ENCODE results near the gene ANKRD11. TPM values are rescaled to one million over a fixed set of nuclear protein-coding genes. Genes with fewer than 3 reads are reported as not detected.

ANKRD11 gene
- total and polyA plus RNA-seq, 9 donors, result 52.1 to 188 (median 109) TPM

DNA sequence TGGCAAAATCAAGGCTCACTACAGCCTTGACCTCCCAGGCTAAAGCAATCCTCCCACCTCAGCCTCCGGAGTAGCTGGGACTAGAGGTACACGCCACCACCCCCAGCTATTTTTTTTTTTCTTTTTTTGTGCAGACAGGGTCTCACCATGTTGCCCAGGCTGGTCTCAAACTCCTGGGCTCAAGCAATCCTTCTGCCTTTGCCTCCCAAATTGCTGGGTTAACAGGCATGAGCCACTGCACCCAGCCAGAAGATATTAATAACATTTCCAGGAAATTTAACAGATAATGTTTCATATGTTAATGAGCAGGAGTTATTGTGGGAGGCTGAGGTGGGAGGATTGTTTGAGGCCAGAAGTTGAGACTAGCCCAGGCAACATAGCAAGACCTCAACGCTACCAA is 9.4 kb upstream of the ANKRD11 start:
- Histone ChIP-seq H3K9me3 (no peaks in the 10 kb centered on the region), H3K27me3 (no peaks in the 10 kb centered on the region), H3K4me3 (no peak overlapping the region), H3K4me1 (ENCODE audit: insufficient read depth) (peaks cover 1% of the 10 kb centered on the region), H3K27ac (no peak overlapping the region), H3K36me3 (no peaks in the 10 kb centered on the region)
- no peak for DNase-seq
- WGBS, 3 donors, result 67 to 75% (median 70%) methylated on average over 3 of the region's 3 CpGs
- intact Hi-C loops (cut with DNase I), result loop anchor here in 1 of 4 donors (10.0 kb wide), 1 partner anchor 185 kb away; no protein-coding TSS in a partner anchor
- TF ChIP-seq EP300 (IDR thresholded peaks at IDR 0.05) (no peak), POLR2A (IDR thresholded peaks at IDR 0.05) (no peak)
- TF ChIP-seq, protein P1, sequence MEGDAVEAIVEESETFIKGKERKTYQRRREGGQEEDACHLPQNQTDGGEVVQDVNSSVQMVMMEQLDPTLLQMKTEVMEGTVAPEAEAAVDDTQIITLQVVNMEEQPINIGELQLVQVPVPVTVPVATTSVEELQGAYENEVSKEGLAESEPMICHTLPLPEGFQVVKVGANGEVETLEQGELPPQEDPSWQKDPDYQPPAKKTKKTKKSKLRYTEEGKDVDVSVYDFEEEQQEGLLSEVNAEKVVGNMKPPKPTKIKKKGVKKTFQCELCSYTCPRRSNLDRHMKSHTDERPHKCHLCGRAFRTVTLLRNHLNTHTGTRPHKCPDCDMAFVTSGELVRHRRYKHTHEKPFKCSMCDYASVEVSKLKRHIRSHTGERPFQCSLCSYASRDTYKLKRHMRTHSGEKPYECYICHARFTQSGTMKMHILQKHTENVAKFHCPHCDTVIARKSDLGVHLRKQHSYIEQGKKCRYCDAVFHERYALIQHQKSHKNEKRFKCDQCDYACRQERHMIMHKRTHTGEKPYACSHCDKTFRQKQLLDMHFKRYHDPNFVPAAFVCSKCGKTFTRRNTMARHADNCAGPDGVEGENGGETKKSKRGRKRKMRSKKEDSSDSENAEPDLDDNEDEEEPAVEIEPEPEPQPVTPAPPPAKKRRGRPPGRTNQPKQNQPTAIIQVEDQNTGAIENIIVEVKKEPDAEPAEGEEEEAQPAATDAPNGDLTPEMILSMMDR (IDR thresholded peaks at IDR 0.05), result no peak

DNA sequence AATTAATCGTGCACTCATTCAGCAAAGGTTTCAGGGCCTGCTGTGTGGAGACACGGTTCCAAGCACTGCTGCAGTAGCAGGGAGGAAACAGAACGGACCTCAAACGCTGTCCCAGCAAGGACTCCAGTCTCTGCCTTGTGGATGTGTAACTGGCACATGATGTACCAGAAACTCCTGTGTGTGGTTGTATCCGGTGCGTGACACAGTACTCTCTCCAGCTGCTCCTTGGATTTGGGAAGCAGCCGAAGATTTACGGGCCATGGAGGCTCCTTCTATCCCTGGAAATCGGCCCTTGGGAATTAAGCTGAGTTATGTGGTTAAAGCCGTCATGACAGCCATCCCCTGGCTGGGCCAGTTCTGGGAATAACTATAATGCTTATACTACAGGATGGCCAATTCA is 8.5 kb upstream of the ANKRD11 start:
- Histone ChIP-seq H3K4me1 (ENCODE audit: insufficient read depth) (peaks cover 1% of the 10 kb centered on the region), H3K27ac (no peak overlapping the region), H3K9me3 (no peaks in the 10 kb centered on the region), H3K27me3 (no peaks in the 10 kb centered on the region), H3K36me3 (no peaks in the 10 kb centered on the region), H3K4me3 (no peak overlapping the region)
- WGBS, 3 donors, result 59 to 67% (median 64%) methylated on average over 10 of the region's 10 CpGs
- no peak for DNase-seq
- TF ChIP-seq, protein P1 (IDR thresholded peaks at IDR 0.05), result no peak
- no peak for TF ChIP-seq POLR2A (IDR thresholded peaks at IDR 0.05)
- no peak for TF ChIP-seq EP300 (IDR thresholded peaks at IDR 0.05)
- intact Hi-C loops (cut with DNase I), result loop anchor here in 1 of 4 donors (10.0 kb wide), 1 partner anchor 184 kb away; no protein-coding TSS in a partner anchor

DNA sequence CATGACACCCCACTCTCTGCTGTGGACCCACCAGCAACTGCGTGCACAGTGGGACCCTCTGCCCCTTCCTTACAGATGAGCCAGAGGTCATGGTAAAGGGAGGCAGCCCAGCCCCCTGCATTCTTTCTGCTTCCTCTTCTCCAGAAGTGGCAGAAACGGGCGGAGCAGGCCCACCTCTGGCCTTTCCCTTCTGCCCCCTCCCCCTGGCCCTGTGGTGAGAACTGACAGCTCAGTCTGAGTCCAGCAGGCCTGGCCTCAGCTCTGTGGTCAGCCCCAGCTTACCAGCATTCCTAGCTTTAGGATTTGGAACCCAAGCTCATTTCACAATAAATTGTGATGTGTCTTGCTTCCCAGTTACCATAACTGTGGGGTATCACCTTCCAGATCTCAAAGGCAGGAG is 4.8 kb upstream of the ANKRD11 start:
- no peaks in the 10 kb centered on the region for H3K9me3 ChIP-seq
- H3K27me3 ChIP-seq, result no peaks in the 10 kb centered on the region
- no peaks in the 10 kb centered on the region for H3K36me3 ChIP-seq
- H3K4me1 ChIP-seq (ENCODE audit: insufficient read depth), result peaks cover 5% of the 10 kb centered on the region
- intact Hi-C loops (cut with DNase I), result loop anchor here in 1 of 4 donors (10.0 kb wide), 1 partner anchor 180 kb away; no protein-coding TSS in a partner anchor
- 62 to 72% (median 70%) methylated on average over 3 of the region's 3 CpGs for WGBS, 3 donors
- H3K27ac ChIP-seq, result no peak overlapping the region
- no peak overlapping the region for H3K4me3 ChIP-seq
- no peak for DNase-seq
- TF ChIP-seq EP300 (IDR thresholded peaks at IDR 0.05) (no peak), POLR2A (IDR thresholded peaks at IDR 0.05) (no peak)
- TF ChIP-seq, protein P1 (IDR thresholded peaks at IDR 0.05), result no peak

DNA sequence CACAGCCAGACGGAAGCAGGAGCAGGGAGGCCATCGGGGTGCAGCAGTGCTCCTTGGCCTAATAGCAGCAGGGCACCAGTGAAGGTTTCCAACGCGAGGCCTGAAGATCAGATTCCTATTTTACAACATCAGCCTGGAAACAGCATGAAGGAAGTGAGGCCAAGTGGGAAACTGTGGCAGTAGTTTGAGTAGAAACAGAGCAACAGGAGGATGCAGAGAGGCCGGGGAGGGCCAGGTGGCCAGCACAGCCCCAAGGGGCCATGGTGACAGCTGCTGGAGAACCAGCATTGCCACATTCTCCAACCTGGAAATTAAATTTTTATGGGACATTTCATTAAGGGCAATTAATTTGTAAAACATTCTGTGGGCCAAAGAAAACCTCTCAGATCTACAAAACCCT is 3.4 kb upstream of the ANKRD11 start:
- H3K27ac ChIP-seq, result no peak overlapping the region
- H3K36me3 ChIP-seq, result no peaks in the 10 kb centered on the region
- no peak overlapping the region for H3K4me3 ChIP-seq
- intact Hi-C loops (cut with DNase I), result loop anchor here in 1 of 4 donors (10.0 kb wide), 1 partner anchor 179 kb away; no protein-coding TSS in a partner anchor
- peaks cover 5% of the 10 kb centered on the region for H3K4me1 ChIP-seq (ENCODE audit: insufficient read depth)
- TF ChIP-seq, protein P1 (IDR thresholded peaks at IDR 0.05), result no peak
- TF ChIP-seq EP300 (IDR thresholded peaks at IDR 0.05) (no peak), POLR2A (IDR thresholded peaks at IDR 0.05) (no peak)
- DNase-seq, result no peak
- H3K9me3 ChIP-seq, result no peaks in the 10 kb centered on the region
- 71 to 81% (median 78%) methylated on average over 5 of the region's 5 CpGs for whole genome bisulfite sequencing, 3 donors
- no peaks in the 10 kb centered on the region for H3K27me3 ChIP-seq
